Tongue (tissue), 2 donors: ENCODE measurements around the gene TMEM106B. TPM values are rescaled to one million over a fixed set of nuclear protein-coding genes. Genes with fewer than 3 reads are reported as not detected.
"Not testable (repeated sequence)": the region's sequence is repeated elsewhere in the genome, so short reads cannot be mapped to it uniquely, and the experiment has no call there.

Source experiments
- DNase-seq: peaks from one replicate; pipeline ENCODE4 v3.0.0-alpha.2; 2015
- total RNA-seq: library from RNA; depleted of rRNA; stranded (reverse); fragments of >200 nt; gene quantifications from one replicate; pipeline ENCODE4 v1.2.3, GENCODE V29; 2014

TMEM106B gene
- 92.4 TPM for total RNA-seq

DNA sequence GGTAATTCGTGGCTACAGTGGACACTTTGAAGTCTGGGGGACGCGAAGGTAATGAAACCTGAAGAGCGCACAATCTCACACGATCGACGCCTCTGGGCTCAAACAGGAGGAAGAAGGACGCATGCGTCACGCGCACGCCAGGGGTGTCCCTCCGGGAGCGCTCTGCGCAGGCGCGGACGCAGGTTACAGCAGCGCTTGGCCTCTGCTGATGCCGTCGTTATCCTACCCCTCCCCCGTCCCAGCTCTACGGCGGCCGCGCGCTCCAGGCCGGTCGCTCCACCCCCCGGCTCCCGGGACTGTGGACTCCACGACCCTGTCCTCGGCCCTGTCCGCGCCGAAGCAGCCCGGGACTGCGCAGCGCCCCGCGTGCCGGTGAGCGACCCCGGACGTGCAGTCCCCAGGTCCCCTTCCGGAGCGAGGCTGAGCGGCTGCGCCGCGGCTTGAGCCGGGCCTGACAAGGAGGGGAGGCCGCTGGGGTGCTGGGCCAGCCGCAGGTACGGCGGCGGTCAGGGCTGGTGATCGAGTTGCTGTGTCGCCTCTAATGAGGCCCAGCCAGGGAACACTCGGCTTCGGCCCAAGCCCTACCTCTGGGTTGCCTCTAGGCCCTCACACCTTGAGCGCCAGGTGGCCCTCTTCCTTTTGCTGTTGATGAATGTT, at the start of gene TMEM106B:
Gene TMEM106B, plus strand, starts transcription at position 241 of the 657 bp plus-strand sequence. CDS start 3,517 bp downstream, outside the sequence.
- peak; percentile 98 for DNase-seq

DNA sequence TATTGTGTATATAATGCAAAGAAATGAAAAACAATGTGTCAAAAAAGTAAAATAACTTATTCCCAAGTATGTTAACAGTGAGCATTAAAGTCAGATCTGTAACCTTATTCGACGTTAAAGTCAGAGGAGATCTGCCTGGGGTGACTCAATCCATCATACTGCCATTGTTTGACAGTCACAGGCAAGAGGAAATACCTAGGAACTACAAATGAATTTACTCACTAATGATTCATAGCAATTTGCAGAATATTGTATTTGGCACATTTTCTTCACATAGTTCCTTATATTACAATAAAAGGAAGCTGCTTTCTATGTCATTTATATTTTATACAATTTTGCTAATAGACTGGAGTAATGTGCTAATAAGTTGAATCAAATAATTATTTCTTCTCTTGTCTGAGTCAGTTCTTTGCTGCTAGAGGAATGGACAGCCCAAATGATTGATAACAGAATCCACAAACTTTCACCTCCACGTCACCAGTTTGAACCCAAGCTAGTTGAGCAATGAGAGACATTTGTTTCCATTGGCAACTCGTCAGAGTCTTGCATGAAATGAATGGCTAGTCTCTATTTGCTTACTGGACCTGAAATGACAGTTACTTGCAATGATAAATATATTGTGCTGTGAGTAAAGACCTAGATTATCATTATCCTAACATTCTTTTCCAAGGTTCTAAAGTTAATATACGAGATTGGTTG, 48.5 kb upstream of the TMEM106B start:
- DNase-seq, result no peak

DNA sequence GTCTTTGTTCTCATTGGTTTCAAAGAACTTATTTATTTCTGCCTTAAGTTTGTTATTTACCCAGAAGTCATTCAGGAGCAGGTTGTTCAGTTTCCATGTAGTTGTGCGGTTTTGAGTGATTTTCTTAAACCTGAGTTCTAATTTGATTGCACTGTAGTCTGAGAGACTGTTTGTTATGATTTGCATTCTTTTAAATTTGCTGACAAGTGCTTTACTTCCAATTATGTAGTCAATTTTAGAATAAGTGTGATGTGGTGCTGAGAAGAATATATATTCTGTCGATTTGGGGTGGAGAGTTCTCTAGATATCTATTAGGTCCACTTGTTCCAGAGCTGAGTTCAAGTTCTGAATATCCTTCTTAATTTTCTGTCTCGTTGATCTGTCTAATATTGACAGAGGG, 43.0 kb upstream of the TMEM106B start:
- DNase-seq, result not testable (repeated sequence)

DNA sequence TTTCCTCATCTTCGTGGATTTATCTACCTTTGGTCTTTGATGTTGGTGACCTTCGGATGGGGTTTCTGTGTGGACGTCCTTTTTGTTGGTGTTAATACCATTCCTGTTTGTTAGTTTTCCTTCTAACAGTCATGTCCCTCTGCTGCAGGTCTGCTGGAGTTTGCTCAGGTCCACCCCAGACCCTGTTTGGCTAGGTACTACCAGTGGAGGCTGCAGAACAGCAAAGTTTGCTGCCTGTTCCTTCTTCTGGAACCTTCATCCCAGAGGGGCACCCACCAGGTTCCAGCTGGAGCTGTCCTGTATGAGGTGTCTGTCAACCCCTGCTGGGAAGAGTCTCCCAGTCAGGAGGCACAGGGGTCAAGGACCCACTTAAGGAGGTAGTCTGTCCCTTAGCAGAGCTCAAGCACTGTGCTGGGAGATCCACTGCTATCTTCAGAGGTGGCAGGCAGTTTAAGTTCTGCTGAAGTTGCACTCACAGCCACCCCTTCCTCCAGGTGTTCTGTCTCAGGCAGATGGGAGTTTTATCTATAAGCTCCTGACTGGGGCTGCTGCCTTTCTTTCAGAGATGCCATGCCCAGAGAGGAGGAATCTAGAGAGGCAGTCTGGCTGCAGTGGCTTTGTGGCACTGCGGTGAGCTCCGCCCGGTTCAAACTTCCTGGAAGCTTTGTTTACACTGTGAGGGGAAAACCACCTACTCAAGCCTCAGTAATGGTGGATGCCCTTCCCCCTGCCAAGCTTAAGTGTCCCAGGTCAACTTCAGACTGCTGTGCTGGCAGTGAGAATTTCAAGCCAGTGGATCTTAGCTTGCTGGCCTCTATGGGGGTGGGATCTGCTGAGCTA, 40.9 kb upstream of the TMEM106B start:
- not testable (repeated sequence) for DNase-seq

DNA sequence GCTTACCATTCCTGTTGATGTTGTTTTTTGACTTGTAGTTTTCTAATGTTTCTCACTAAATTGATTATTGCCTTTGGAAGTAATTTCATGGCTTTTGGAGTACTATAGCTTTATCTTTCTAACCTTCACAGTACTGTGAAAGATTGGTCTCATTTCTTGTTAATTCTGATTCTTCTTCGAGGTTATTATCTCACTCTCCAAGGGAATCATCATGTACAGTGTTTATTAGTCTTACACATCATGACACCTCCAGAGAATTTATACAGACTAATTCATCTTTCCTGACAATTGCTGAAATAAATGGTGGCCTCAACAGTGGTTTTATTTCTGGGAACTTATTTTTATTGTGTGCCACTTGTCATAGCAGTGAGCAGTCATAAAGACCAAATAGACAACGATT, 37.4 kb upstream of the TMEM106B start:
- no peak for DNase-seq

DNA sequence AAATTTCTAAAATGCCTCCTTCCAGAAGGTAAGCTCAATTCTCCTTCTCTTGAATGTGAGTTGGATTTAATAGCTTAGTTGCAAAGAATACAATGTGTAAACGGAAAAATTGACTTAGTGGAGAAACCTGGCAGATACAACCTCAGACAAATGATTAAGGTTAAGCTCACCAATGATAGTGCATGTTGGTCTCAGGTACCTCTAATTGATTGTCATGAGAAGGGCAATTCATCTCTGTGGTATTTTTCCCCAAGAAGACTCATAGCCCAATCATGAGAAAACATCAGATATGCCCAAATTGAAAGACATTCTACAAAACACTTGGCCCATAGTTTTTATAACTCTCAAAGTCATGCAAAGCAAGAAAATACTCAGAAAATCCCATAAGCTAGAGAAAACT, 36.2 kb upstream of the TMEM106B start:
- no peak for DNase-seq

DNA sequence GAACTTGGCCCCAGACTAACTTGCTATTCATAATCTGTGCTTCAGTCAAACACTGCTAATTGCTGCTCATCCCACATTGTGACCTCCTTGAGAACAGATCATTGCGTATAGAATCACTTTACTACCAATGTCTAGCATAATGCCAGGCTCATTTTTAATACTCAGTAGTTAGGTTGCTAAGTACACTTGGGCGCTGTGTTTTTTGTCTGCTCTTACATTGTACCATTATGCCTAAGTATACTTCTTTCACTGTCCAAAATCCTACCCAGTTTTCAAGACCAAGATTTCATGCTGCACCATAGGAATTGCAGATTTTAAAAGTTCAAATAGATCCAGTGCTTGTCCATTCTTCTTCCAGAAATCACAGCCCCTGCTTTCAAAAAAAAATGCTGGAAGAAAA, 32.8 kb upstream of the TMEM106B start:
- no peak for DNase-seq

DNA sequence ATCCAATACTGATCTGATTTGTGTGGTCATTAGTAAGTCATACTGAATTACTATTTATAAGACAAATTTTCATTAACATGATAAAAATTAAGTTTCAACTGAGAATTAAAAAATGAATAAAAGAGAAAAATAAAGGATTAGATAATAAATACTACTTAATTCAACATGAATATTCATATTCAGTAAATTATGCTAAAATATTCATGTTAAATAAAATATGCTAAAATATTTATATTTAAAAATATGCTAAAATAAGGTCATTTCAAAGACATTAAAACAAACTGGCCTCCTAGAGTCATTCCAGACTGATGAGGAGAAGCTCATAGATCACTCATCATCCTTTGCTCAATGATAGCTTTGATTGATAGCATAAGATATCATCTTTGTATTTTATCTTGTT, 16.7 kb upstream of the TMEM106B start:
- DNase-seq, result no peak

DNA sequence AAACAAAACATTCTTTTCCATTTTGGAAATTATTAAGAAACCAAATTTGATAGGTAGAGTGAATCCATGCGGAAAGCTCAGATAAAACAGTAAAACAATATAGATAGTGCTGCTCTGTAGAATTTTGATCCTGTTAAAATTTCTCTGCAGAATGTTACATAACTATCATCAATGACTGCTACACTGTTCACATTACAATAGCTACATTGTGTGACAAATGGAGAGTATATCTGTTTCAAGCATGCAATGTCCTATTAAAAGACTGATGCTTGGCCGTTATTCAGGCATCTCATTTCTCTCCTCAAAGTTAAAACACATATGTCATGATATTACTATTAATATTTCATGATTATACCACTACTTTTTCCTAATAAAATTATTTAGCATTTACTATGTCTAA, 14.7 kb upstream of the TMEM106B start:
- DNase-seq, result no peak

DNA sequence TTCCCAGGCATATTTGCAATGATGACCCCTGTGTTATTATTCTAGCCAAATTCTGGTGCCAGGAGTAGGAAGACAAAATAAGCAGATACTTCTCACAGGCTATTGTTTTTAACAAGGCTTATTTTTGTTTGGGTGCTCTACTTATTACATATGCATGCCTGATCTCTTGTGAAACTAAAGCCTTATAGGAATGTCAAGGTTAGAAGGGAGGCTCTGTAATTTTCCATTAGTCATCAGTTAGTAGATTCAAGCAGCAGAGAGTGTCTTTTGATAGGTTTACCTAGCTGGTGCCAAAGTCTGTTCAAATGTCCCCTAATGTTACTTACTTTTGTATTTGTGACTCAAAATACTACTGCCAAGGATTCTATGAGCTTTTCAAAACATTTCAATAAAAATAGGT, 11.7 kb upstream of the TMEM106B start:
- DNase-seq, result no peak

DNA sequence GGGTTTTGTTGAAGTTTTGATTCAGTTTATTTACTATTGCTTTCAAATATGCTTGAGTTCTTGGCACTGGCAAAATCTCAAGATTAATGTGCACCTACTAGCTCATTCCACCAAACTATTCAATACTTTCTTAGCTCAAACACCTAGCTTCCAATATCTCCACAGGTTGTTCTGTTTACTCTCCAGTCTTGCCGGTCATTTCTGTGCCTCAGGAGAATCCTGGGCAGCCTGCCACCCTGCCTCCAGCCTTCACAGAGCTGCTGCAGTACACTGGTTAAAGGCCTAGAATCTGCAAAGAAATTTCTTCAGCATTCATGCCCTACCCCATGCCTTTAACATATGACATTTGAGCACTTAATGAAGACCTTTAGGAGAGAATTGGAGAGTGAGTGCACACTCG, 4.0 kb upstream of the TMEM106B start:
- no peak for DNase-seq

DNA sequence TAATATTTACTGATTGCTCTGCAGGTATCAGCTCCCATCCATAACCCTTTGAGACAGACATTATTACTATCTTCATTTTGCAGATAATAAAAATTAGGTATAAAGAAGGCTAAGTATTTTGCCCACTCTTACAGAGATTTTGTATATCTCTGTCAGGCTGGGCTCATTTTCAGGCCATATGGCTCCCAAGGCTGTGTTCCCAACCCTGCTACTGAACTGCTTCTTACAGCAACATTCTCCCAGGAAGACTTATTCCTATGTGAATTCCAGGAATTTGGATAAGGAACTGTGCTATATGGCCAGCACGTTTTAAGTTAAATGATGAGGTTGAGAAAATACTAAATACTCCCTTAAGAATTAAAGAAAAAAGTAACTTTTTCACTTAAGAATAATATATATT, 1.9 kb upstream of the TMEM106B start:
- DNase-seq, result no peak

DNA sequence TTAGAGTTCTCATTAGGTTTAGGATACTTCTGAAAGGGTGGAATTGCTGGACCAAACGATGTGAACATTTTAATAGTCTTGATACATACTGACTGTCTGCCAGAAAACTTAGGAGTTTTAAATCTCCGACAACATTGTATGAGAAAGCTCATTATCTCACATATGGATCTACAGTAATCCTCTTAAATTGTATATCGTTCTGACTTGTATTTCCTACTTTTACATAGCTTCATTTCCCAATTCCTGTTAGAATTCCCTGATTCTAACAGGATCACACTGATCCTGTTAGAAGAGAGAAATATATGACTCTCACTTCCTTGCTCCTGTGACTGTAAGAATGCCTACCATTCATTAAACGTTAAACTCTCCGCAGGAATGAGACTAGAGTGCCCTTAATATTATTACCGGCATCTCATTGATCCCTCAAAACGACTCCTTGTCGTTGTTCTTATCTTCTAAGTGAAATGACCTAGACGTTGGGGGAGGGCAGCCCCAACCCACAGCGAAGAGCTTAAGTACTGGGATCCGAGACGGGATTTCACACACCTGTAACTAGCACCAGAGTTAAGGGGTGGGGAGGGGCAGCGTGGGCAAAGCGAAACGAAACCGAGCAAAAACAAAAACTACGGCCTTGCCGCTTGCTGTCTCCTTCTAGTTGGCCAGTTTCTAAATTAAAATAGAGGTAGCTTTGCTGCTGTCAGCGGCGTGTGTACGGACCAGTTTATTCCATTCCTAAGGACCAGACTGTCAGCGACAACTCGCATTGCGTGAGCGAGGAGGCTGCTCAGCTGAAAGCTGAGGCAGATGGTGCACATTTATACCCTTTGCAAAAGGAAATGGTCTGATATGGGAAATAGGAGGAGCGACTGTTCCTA, 678 bp upstream of the TMEM106B start:
- no peak for DNase-seq

DNA sequence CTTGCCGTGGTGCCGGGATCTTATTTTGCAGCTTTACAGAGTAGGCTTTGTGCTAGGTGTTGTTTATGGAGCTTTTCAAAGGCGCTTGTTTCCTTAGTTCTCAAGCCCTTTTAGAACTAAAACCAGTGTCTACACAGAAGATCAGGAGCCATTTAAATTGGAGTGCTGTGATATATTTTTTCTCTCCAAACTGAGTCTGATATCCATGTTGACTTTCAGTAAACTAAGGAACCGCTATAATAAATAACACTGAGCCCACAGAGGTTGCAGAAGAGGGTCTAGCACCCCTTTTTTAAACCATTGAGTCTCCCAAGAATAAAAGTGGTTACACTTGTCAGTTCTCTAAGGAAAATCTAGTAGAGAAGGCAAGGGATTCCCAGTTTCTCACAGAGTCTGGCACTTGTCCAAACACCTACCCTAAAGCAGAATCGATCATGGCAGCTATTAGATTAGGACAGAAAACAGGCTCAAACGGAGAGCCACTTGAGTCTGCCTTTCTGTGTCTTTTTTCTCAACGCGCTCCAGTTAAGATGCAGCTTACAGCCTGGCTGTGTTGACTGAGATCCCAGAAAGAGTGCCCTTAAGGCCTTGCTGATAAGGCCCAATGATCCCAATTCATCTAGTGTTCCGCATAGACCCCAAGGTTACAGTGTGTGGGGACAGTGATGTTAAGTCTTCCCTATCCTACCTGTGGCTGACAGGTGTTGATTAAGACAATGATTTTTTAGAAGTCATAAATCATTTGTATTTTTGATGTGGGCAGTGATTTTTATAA, 804 bp downstream of the TMEM106B start:
- DNase-seq, result peak; percentile 59

DNA sequence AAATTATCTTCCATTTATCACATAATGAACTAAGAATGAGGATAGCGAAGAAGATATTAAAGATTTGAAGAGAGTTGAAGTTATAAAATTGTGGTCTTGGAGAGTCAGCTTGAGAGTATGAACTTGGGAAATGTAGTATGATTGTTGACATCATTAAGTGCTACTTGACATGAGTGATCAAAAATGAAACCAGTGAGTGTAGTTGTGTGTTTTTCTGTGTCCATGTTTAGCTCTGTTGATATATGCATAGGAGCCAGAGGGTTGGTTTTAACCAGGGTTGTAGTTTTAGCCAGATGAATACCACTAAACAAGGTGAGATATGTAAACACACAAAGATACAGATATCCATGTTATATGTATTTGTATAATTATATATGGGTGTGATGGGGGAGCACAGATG, 6.2 kb downstream of the TMEM106B start:
- DNase-seq, result no peak

DNA sequence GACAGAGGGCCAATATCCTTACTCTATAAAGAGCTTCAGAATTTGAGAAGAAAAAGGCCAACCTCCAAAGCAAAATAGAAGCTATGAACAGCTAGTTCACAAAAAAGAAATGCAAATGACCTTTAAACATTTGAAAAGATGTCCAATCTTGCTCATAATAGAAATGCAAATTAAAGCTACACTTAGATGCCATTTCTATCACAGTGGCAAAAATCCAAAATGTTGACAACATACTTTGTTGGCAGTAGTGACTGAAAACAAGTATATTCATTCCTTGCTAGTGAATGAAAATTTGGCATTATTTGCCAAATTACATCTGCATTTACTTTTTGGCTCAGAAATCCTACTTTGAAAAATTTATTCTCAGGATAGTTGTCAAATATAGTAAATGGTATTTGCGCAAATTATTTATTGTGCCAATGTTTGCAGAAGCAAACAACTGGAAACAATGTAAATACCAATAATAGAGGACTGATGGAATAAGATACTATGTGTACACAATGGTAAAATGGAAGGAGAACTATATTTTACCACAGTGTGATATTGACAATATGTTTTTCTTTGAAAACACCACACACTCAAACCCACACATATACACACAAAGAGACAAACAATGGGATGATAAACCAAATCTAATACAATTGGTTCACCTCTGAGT, 9.4 kb downstream of the TMEM106B start:
- no peak for DNase-seq

DNA sequence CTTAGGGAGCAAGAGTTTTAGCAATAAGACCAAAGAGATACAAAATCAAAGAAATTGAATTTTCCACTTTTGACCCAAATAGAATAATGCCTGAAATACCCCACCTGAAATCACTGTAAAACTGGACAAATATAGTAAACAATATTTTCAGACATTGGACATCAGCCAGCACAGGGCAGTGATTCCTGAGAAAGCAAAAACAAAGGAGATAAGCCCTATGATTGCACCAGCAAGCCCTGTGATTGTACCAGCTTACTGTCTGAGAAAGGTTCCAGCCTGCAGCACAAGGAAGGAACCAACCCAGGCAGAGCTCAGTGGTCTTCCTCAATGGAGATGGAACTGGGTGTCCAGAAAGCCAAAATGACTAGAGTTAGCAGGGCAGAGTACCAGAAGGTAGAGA, 10.3 kb downstream of the TMEM106B start:
- DNase-seq, result no peak

DNA sequence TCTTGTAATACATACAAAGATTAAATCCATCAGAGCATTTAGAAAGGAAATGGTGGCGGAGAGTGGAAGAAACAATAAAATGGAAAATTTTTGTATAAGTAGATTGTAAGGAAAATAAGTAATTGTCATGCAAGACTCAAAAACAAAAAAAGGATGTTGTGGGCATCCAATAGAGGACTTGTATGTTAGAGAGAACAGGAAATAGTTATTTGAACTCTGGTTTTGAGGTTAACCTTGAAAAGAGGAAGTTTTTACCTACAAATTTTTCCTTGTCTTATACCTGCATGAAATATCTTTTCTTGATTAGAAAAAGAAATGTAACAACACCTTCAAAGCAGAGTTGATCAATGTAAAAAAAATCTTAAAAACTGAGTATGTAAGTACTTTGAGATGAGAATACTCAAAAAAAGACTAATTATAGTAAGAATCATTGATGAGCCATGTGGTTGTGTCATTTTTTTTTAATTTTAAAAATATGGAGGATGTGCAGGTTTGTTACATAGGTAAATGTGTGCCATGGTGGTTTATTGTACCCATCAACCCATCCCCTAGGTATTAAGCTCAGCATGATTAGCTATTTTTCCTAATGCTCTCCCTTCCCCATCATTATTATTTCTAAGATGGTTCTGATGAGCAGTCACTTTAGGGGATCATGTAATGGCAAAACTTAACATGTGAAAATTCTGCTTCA, 11.9 kb downstream of the TMEM106B start:
- no peak for DNase-seq

DNA sequence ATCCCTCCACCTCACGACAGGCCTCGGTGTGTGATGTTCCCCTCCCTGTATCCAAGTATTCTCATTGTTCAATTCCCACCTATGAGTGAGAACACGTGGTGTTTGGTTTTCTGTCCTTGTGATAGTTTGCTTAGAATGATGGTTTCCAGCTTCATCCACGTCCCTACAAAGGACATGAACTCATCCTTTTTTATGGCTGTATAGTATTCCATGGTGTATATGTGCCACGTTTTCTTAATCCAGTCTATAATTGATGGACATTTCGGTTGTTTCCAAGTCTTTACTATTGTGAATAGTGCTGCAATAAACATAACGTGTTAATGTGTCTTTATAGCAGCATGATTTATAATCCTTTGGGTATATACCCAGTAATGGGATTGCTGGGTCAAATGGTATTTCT, 13.9 kb downstream of the TMEM106B start:
- not testable (repeated sequence) for DNase-seq

DNA sequence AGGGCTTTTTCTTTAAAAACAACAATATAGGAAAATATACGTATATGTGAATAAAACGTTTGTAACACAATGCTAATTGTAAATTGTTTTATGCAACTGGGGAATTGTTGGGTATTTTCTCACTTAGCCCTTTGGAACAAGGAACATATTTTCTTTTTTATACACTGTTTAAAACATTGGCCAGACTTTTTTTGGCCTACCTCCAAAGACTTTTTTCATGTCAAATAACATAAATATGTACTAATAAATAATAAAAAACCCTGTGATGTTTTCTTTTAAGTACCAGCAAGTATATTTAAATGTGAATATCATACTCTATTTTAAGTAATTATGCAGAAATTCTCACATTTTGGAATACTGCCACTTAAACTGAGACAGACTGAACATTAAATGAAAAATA, 15.7 kb downstream of the TMEM106B start:
- no peak for DNase-seq
